SK-N-SH (cell line): ENCODE measurements around the gene PRKACA.

ENCODE experiments used
- CHD2 ChIP-seq: fragments of 150-350 bp; IDR thresholded peaks from 2 replicates; pipeline ENCODE4 v1.6.1; 2018; ENCODE audit warnings: low read length; ENCODE audit not compliant: partially characterized antibody
- CTCF ChIP-seq: fragments of 200-600 bp; sonication (generic); IDR thresholded peaks from 2 replicates; pipeline ENCODE4 v1.6.1; 2017; ENCODE audit warnings: antibody characterized with exemption, mild to moderate bottlenecking, moderate library complexity
- EP300 ChIP-seq, 2 experiments: IDR thresholded peaks; 2 replicates each; pipeline versions ENCODE4 v1.4.0 to v1.6.1; 2012; ENCODE audit warnings: borderline replicate concordance in 1 of 2, low read depth in 1 of 2, low read length in 1 of 2
- GABPA ChIP-seq: IDR thresholded peaks from 2 replicates; pipeline ENCODE4 v1.4.0; 2012; ENCODE audit warnings: low read depth, mild to moderate bottlenecking
- PBX3 ChIP-seq: IDR thresholded peaks from 2 replicates; pipeline ENCODE4; 2012
- RAD21 ChIP-seq: IDR thresholded peaks from 2 replicates; pipeline ENCODE4 v1.6.1; 2012; ENCODE audit warnings: mild to moderate bottlenecking, low read length
- SMC3 ChIP-seq: IDR thresholded peaks from 2 replicates; pipeline ENCODE4 v1.6.1; 2012; ENCODE audit warnings: low read depth, low read length, improper control_type of control experiment
- TAF1 ChIP-seq: IDR thresholded peaks from 2 replicates; pipeline ENCODE4 v1.6.1; 2012; ENCODE audit warnings: low read depth, mild to moderate bottlenecking, low read length, moderate library complexity, borderline replicate concordance
- USF1 ChIP-seq: IDR thresholded peaks from 2 replicates; pipeline ENCODE4 v1.4.0; 2012; ENCODE audit warnings: low read depth, borderline replicate concordance
- USF2 ChIP-seq: fragments of 150-350 bp; IDR thresholded peaks from 2 replicates; pipeline ENCODE4 v1.6.1; 2017; ENCODE audit warnings: antibody characterized with exemption, low read length, low read depth, borderline replicate concordance

GRCh38 chr19:14055396-14055795 lies 62.2 kb downstream of the PRKACA start:
- no peak for TF ChIP-seq CTCF
- TF ChIP-seq CHD2, result no peak
- no peak for TF ChIP-seq RAD21
- no peak for TF ChIP-seq GABPA
- no peak for TF ChIP-seq USF2
- no peak for TF ChIP-seq PBX3
- no peak for TF ChIP-seq EP300 (IDR thresholded peaks at IDR 0.05; ENCODE audit: borderline replicate concordance in 1 of 2, low read depth in 1 of 2, low read length in 1 of 2)
- no peak for TF ChIP-seq TAF1
- no peak for TF ChIP-seq USF1
- TF ChIP-seq SMC3, result no peak
